H9 (cell line): ENCODE measurements around the gene MEIS2. TPM values are rescaled to one million over a fixed set of nuclear protein-coding genes. Genes with fewer than 3 reads are reported as not detected.

Experiments
- DNase-seq: peaks from one replicate; pipeline ENCODE4 v3.0.0-alpha.2; 2017
- H2AFZ ChIP-seq: one replicate; pipeline ENCODE4 v1.6.1; 2013; ENCODE audit warnings: mild to moderate bottlenecking, low read length, control low read depth, moderate library complexity
- H2AK5ac ChIP-seq: 2 replicates; pipeline ENCODE4 v1.6.1; 2013; ENCODE audit warnings: low read length, control low read depth, mixed read lengths; ENCODE audit not compliant: insufficient read length
- H2BK120ac ChIP-seq: one replicate; pipeline ENCODE4 v1.6.1; 2013; ENCODE audit warnings: low read depth, mild to moderate bottlenecking, low read length, control low read depth, inconsistent platforms; ENCODE audit not compliant: poor library complexity, severe bottlenecking
- H2BK12ac ChIP-seq: 2 replicates; pipeline ENCODE4 v1.6.1; 2013; ENCODE audit warnings: low read length, control low read depth, mixed read lengths, low read depth; ENCODE audit not compliant: insufficient read length
- H2BK15ac ChIP-seq: 2 replicates; pipeline ENCODE4 v1.6.1; 2013; ENCODE audit warnings: low read depth, low read length, control low read depth
- H2BK20ac ChIP-seq: one replicate; pipeline ENCODE4 v1.6.1; 2013; ENCODE audit warnings: low read depth, mild to moderate bottlenecking, low read length, control low read depth, inconsistent platforms; ENCODE audit not compliant: poor library complexity, severe bottlenecking
- H2BK5ac ChIP-seq: 2 replicates; pipeline ENCODE4 v1.6.1; 2013; ENCODE audit warnings: low read length, control low read depth, mixed read lengths; ENCODE audit not compliant: insufficient read length
- H3K14ac ChIP-seq: 2 replicates; pipeline ENCODE4 v1.6.1; 2013; ENCODE audit warnings: low read length, control low read depth; ENCODE audit not compliant: insufficient read depth
- H3K18ac ChIP-seq: 2 replicates; pipeline ENCODE4 v1.6.1; 2013; ENCODE audit warnings: low read depth, mild to moderate bottlenecking, mixed read lengths, low read length, control low read depth; ENCODE audit not compliant: insufficient read length
- H3K23ac ChIP-seq: 2 replicates; pipeline ENCODE4 v1.6.1; 2013; ENCODE audit warnings: low read length, control low read depth, mixed read lengths, low read depth; ENCODE audit not compliant: insufficient read length
- H3K23me2 ChIP-seq: 2 replicates; pipeline ENCODE4 v1.6.1; 2013; ENCODE audit warnings: low read depth, mild to moderate bottlenecking, mixed read lengths, low read length, control low read depth; ENCODE audit not compliant: insufficient read length, poor library complexity, severe bottlenecking
- H3K27ac ChIP-seq: 2 replicates; pipeline ENCODE4 v1.5.1; 2013; ENCODE audit warnings: low read length, control low read depth, mixed read lengths, low read depth; ENCODE audit not compliant: insufficient read length
- H3K27me3 ChIP-seq: 2 replicates; pipeline ENCODE4 v1.6.1; 2013; ENCODE audit warnings: low read length, control low read depth, inconsistent platforms; ENCODE audit not compliant: insufficient read depth
- H3K4ac ChIP-seq: 2 replicates; pipeline ENCODE4 v1.6.1; 2013; ENCODE audit warnings: low read depth, mild to moderate bottlenecking, control low read depth, inconsistent platforms, low read length, moderate library complexity
- H3K4me1 ChIP-seq: 2 replicates; pipeline ENCODE4 v1.6.1; 2013; ENCODE audit warnings: low read length, control low read depth, inconsistent platforms; ENCODE audit not compliant: insufficient read depth
- H3K4me2 ChIP-seq: 2 replicates; pipeline ENCODE4 v1.6.1; 2013; ENCODE audit warnings: low read length, control low read depth, mixed read lengths; ENCODE audit not compliant: insufficient read length, insufficient read depth
- H3K56ac ChIP-seq: 2 replicates; pipeline ENCODE4 v1.6.1; 2013; ENCODE audit warnings: low read depth, mild to moderate bottlenecking, mixed read lengths, low read length, control low read depth; ENCODE audit not compliant: insufficient read length
- H3K79me1 ChIP-seq: 2 replicates; pipeline ENCODE4 v1.6.1; 2013; ENCODE audit warnings: low read depth, mild to moderate bottlenecking, moderate library complexity, low read length, control low read depth, inconsistent platforms; ENCODE audit not compliant: insufficient read depth, poor library complexity, severe bottlenecking
- H3K79me2 ChIP-seq: 2 replicates; pipeline ENCODE4 v1.6.1; 2013; ENCODE audit warnings: low read length, control low read depth, inconsistent platforms; ENCODE audit not compliant: insufficient read depth
- H3K9ac ChIP-seq: 2 replicates; pipeline ENCODE4 v1.6.1; 2013; ENCODE audit warnings: low read length, control low read depth, mixed read lengths; ENCODE audit not compliant: insufficient read length; ENCODE audit errors: extremely low read depth
- H3K9me3 ChIP-seq: one replicate; pipeline ENCODE4 v1.6.1; 2013; ENCODE audit warnings: low read depth, low read length, inconsistent platforms; ENCODE audit not compliant: control insufficient read depth
- H3T11ph ChIP-seq: one replicate; pipeline ENCODE4 v1.6.1; 2013; ENCODE audit warnings: mild to moderate bottlenecking, low read length, control low read depth, inconsistent platforms
- H4K20me1 ChIP-seq: one replicate; pipeline ENCODE4 v1.6.1; 2013; ENCODE audit not compliant: control insufficient read depth, insufficient read length, insufficient read depth
- H4K5ac ChIP-seq: 2 replicates; pipeline ENCODE4 v1.6.1; 2013; ENCODE audit warnings: low read depth, mild to moderate bottlenecking, mixed read lengths, low read length, control low read depth; ENCODE audit not compliant: insufficient read length
- H4K8ac ChIP-seq: replicated peaks from 2 replicates; pipeline ENCODE4 v1.6.1; 2013; ENCODE audit warnings: low read length, control low read depth, mixed read lengths, low read depth; ENCODE audit not compliant: insufficient read length
- H4K91ac ChIP-seq: 2 replicates; pipeline ENCODE4 v1.6.1; 2013; ENCODE audit warnings: low read depth, mild to moderate bottlenecking, moderate library complexity, mixed read lengths, low read length, control low read depth; ENCODE audit not compliant: insufficient read length
- H3K27ac Mint-ChIP-seq, 3 experiments: 2 replicates in 2 of 3; 3 replicates in 1 of 3; pipeline ENCODE4 v1.8.0; 2020 to 2021; ENCODE audit warnings: mixed read lengths in 3 of 3, mild to moderate bottlenecking in 1 of 3, moderate library complexity in 1 of 3
- H3K27me3 Mint-ChIP-seq: 2 replicates; pipeline ENCODE4 v1.8.0; 2021; ENCODE audit warnings: low read depth, mild to moderate bottlenecking, moderate library complexity, mixed read lengths
- H3K36me3 Mint-ChIP-seq, 3 experiments: 2 replicates in 2 of 3; 3 replicates in 1 of 3; pipeline ENCODE4 v1.8.0; 2020 to 2021; ENCODE audit warnings: low read depth in 3 of 3, mixed read lengths in 3 of 3; ENCODE audit not compliant: insufficient read depth in 1 of 3
- H3K4me1 Mint-ChIP-seq, 2 experiments: 2 replicates each; pipeline ENCODE4 v1.8.0; 2020; ENCODE audit warnings: mixed read lengths in 2 of 2
- H3K4me3 Mint-ChIP-seq, 2 experiments: 2 replicates in 1 of 2; 3 replicates in 1 of 2; pipeline ENCODE4 v1.8.0; 2020 to 2021; ENCODE audit warnings: mild to moderate bottlenecking in 2 of 2, mixed read lengths in 2 of 2, moderate library complexity in 1 of 2
- H3K9me3 Mint-ChIP-seq, 2 experiments: 2 replicates in 1 of 2; 3 replicates in 1 of 2; pipeline ENCODE4 v1.8.0; 2020; ENCODE audit warnings: mild to moderate bottlenecking in 2 of 2, mixed read lengths in 2 of 2, moderate library complexity in 1 of 2
- WGBS: extraction: QIAGEN DNeasy Blood & Tissue Kit; methylation state at CpG from one replicate; pipeline ENCODE4 v1.1.7; 2013; ENCODE audit warnings: missing lambda C conversion rate, low lambda C conversion rate, mixed read lengths; ENCODE audit not compliant: insufficient read length; ENCODE audit errors: extremely low coverage; 5-methylcytosine and 5-hydroxymethylcytosine counted together
- total RNA-seq: library from RNA; stranded (reverse); gene quantifications from 2 replicates; pipeline ENCODE4 v1.2.1, GENCODE V29; 2021
- TF ChIP-seq, protein P1 (sequence below): fragments of 200-600 bp; sonication (generic); conservative IDR thresholded peaks from 3 replicates; pipeline ENCODE4 v1.8.0; 2021; ENCODE audit warnings: antibody characterized with exemption, mild to moderate bottlenecking

The MEIS2 gene
- total RNA-seq, 1 experiment from 2014 or later: 0.35 TPM

DNA sequence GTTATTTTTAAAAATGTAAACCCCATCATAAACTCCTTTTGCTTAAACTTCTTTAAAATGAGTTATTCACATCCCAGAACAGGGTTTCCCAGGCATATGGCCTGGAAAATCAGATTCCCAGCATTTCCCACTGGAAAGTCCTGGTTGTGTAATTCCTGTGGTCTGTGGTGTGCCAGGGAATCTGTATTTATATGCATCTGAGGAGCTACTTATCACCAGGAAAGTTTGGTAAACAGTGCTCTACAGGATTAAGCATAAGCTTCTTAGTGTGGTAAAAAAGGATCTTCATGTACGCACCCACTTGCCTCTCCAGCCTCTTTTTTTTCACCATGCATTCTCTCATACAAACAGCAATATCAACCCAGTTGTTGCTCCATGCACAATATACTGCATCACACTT lies 28.2 kb downstream of the MEIS2 start:
- Histone ChIP-seq H3K18ac (no peak overlapping the region), H3K56ac (no peak overlapping the region), H3K27me3 (no peaks in the 10 kb centered on the region), H3K27ac (no peak overlapping the region), H4K91ac (no peak overlapping the region), H2AK5ac (no peak overlapping the region), H2BK120ac (no peak overlapping the region), H2AFZ (no peak overlapping the region), H3K23ac (no peak overlapping the region), H2BK12ac (no peak overlapping the region), H3K4me1 (no peaks in the 10 kb centered on the region), H3K4me2 (no peak overlapping the region), H2BK20ac (no peak overlapping the region), H3K79me1 (no peaks in the 10 kb centered on the region), H3K9ac (no peak overlapping the region), H2BK15ac (no peak overlapping the region), H3T11ph (no peak overlapping the region), H4K20me1 (no peaks in the 10 kb centered on the region), H3K4ac (no peak overlapping the region), H3K23me2 (no peaks in the 10 kb centered on the region), H2BK5ac (no peak overlapping the region), H3K9me3 (no peaks in the 10 kb centered on the region), H3K14ac (no peak overlapping the region), H3K79me2 (no peaks in the 10 kb centered on the region), H4K5ac (no peak overlapping the region), H4K8ac (no peak overlapping the region)
- H3K9me3 Mint-ChIP-seq: no peaks in the 10 kb centered on the region
- DNase-seq: no peak
- no CpG with 5 or more reads among the region's 1 CpG for WGBS
- no peak overlapping the region for H3K27ac Mint-ChIP-seq
- H3K27me3 Mint-ChIP-seq: no peaks in the 10 kb centered on the region
- TF ChIP-seq, protein P1, sequence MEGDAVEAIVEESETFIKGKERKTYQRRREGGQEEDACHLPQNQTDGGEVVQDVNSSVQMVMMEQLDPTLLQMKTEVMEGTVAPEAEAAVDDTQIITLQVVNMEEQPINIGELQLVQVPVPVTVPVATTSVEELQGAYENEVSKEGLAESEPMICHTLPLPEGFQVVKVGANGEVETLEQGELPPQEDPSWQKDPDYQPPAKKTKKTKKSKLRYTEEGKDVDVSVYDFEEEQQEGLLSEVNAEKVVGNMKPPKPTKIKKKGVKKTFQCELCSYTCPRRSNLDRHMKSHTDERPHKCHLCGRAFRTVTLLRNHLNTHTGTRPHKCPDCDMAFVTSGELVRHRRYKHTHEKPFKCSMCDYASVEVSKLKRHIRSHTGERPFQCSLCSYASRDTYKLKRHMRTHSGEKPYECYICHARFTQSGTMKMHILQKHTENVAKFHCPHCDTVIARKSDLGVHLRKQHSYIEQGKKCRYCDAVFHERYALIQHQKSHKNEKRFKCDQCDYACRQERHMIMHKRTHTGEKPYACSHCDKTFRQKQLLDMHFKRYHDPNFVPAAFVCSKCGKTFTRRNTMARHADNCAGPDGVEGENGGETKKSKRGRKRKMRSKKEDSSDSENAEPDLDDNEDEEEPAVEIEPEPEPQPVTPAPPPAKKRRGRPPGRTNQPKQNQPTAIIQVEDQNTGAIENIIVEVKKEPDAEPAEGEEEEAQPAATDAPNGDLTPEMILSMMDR: no peak
- H3K36me3 Mint-ChIP-seq: no peaks in the 10 kb centered on the region
- peaks cover 5 to 7% of the 10 kb centered on the region in 2 experiments; a peak in 3 of 4 replicates for H3K4me1 Mint-ChIP-seq
- no peak overlapping the region for H3K4me3 Mint-ChIP-seq
